LNCaP clone FGC (cell line): ENCODE data around the gene SYT2.

Experiments
- DNase-seq: peaks from one replicate; pipeline ENCODE4 v3.0.0-alpha.2; 2011; ENCODE audit warnings: low read depth
- H3K4me3 ChIP-seq: 2 replicates; pipeline ENCODE4 v1.5.1; 2011; ENCODE audit warnings: mild to moderate bottlenecking, low read depth, low read length, control low read depth
- CTCF ChIP-seq: IDR thresholded peaks from 2 replicates; pipeline ENCODE4 v1.5.1; 2012; ENCODE audit warnings: mild to moderate bottlenecking; ENCODE audit not compliant: control insufficient read depth, insufficient read depth; ENCODE audit errors: extremely low read depth

Gene SYT2

GRCh38 chr1:202692959-202693555 is 17.2 kb downstream of the SYT2 start:
- TF ChIP-seq CTCF = peak; percentile 40

GRCh38 chr1:202691816-202692215 is 18.4 kb downstream of the SYT2 start:
- TF ChIP-seq CTCF = no peak
- H3K4me3 ChIP-seq = no peak overlapping the region
- no peak for DNase-seq

More at GRCh38 chr1:202692959-202693555, 17.2 kb downstream of the SYT2 start:
- DNase-seq = peak; percentile 31
- H3K4me3 ChIP-seq = no peak overlapping the region

- TF ChIP-seq CTCF = no peak
- DNase-seq = no peak
- H3K4me3 ChIP-seq = no peak overlapping the region
These were observed 20.5 kb downstream of the SYT2 start for GRCh38 chr1:202689493-202690342.

GRCh38 chr1:202689082-202689481 is 21.2 kb downstream of the SYT2 start:
- no peak for DNase-seq
- H3K4me3 ChIP-seq = no peak overlapping the region
- no peak for TF ChIP-seq CTCF

GRCh38 chr1:202688401-202688800 is 21.9 kb downstream of the SYT2 start:
- DNase-seq = no peak
- H3K4me3 ChIP-seq = no peak overlapping the region
- no peak for TF ChIP-seq CTCF

- DNase-seq = no peak
- no peak for TF ChIP-seq CTCF
- no peak overlapping the region for H3K4me3 ChIP-seq
These were observed 22.5 kb downstream of the SYT2 start for GRCh38 chr1:202687798-202688197.
